ENCODE results near the gene KCNJ9. TPM values are rescaled to one million over a fixed set of nuclear protein-coding genes. Genes with fewer than 3 reads are reported as not detected.

Gene KCNJ9
- total RNA-seq, 1 experiment from 2014 or later = not detected

GRCh38 chr1:160133990-160134770 is 52.8 kb downstream of the KCNJ9 start:
- Mint-ChIP-seq H3K36me3 (ENCODE audit: insufficient read depth, unreplicated experiment) (no peaks in the 10 kb centered on the region), H3K27me3 (ENCODE audit: unreplicated experiment) (peaks cover 94% of the 10 kb centered on the region), H3K9me3 (ENCODE audit: low read depth, unreplicated experiment) (no peaks in the 10 kb centered on the region), H3K4me1 (ENCODE audit: low read depth, unreplicated experiment) (no peaks in the 10 kb centered on the region), H3K4me3 (ENCODE audit: low read depth, unreplicated experiment) (no peak overlapping the region), H3K27ac (ENCODE audit: unreplicated experiment) (no peak overlapping the region)
- BruUV-seq (replicated peaks) = no TSS peak
- TF ChIP-seq, protein P1, sequence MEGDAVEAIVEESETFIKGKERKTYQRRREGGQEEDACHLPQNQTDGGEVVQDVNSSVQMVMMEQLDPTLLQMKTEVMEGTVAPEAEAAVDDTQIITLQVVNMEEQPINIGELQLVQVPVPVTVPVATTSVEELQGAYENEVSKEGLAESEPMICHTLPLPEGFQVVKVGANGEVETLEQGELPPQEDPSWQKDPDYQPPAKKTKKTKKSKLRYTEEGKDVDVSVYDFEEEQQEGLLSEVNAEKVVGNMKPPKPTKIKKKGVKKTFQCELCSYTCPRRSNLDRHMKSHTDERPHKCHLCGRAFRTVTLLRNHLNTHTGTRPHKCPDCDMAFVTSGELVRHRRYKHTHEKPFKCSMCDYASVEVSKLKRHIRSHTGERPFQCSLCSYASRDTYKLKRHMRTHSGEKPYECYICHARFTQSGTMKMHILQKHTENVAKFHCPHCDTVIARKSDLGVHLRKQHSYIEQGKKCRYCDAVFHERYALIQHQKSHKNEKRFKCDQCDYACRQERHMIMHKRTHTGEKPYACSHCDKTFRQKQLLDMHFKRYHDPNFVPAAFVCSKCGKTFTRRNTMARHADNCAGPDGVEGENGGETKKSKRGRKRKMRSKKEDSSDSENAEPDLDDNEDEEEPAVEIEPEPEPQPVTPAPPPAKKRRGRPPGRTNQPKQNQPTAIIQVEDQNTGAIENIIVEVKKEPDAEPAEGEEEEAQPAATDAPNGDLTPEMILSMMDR (IDR thresholded peaks at IDR 0.05; ENCODE audit: unreplicated experiment) = no peak
- intact Hi-C loops (cut with micrococcal nuclease; ENCODE audit: unreplicated experiment) = no loop called here
- DNase-seq = no peak
- CTCF ChIA-PET = no interaction called here

DNA sequence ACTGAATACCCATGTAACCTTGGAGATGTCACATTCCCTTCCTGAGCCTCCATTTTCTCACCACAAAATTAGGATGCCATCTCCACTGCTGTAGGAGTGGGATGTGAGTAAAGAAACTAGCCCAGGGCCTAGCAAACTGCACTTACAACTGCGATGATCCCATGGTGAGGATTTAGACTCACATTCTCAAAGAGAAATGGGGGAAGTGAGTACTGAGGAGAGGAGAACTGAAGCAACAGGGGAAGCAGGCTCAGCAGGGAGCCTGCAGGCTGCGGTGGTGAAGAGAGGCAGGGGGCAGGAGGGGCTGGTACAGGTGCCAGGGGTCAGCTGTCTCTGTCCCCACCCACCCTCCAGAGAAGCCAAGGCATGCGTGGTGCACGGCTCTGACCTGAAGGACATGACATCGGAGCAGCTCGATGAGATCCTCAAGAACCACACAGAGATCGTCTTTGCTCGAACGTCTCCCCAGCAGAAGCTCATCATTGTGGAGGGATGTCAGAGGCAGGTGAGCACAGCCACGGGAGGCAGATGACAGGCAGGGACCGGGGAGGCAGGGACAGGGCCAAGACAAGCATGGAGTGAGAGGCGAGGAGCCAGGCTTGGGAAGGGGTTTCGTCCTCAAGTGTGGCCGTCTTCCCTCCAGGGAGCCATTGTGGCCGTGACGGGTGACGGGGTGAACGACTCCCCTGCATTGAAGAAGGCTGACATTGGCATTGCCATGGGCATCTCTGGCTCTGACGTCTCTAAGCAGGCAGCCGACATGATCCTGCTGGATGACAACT is 53.6 kb downstream of the KCNJ9 start:
- no TSS peak for BruUV-seq (replicated peaks)
- DNase-seq = no peak
- no peak overlapping the region for H3K27ac Mint-ChIP-seq (ENCODE audit: unreplicated experiment)
- TF ChIP-seq, protein P1 (IDR thresholded peaks at IDR 0.05; ENCODE audit: unreplicated experiment) = no peak
- no peaks in the 10 kb centered on the region for H3K4me1 Mint-ChIP-seq (ENCODE audit: low read depth, unreplicated experiment)
- H3K9me3 Mint-ChIP-seq (ENCODE audit: low read depth, unreplicated experiment) = no peaks in the 10 kb centered on the region
- H3K36me3 Mint-ChIP-seq (ENCODE audit: insufficient read depth, unreplicated experiment) = no peaks in the 10 kb centered on the region
- no peak overlapping the region for H3K4me3 Mint-ChIP-seq (ENCODE audit: low read depth, unreplicated experiment)
- intact Hi-C loops (cut with micrococcal nuclease; ENCODE audit: unreplicated experiment) = no loop called here
- peaks cover 94% of the 10 kb centered on the region for H3K27me3 Mint-ChIP-seq (ENCODE audit: unreplicated experiment)
- CTCF ChIA-PET = no interaction called here

GRCh38 chr1:160136121-160136925 is 55.0 kb downstream of the KCNJ9 start:
- CTCF ChIA-PET = no interaction called here

GRCh38 chr1:160136926-160137200 is 55.5 kb downstream of the KCNJ9 start:
- CTCF ChIA-PET = no interaction called here
- TF ChIP-seq, protein P1 (IDR thresholded peaks at IDR 0.05; ENCODE audit: unreplicated experiment) = no peak
- DNase-seq = no peak
- H3K36me3 Mint-ChIP-seq (ENCODE audit: insufficient read depth, unreplicated experiment) = no peaks in the 10 kb centered on the region
- H3K4me3 Mint-ChIP-seq (ENCODE audit: low read depth, unreplicated experiment) = no peak overlapping the region
- peaks cover 94% of the 10 kb centered on the region for H3K27me3 Mint-ChIP-seq (ENCODE audit: unreplicated experiment)
- BruUV-seq (replicated peaks) = no TSS peak
- intact Hi-C loops (cut with micrococcal nuclease; ENCODE audit: unreplicated experiment) = no loop called here
- no peaks in the 10 kb centered on the region for H3K4me1 Mint-ChIP-seq (ENCODE audit: low read depth, unreplicated experiment)
- H3K27ac Mint-ChIP-seq (ENCODE audit: unreplicated experiment) = no peak overlapping the region
- H3K9me3 Mint-ChIP-seq (ENCODE audit: low read depth, unreplicated experiment) = no peaks in the 10 kb centered on the region

More at GRCh38 chr1:160136121-160136925, 55.0 kb downstream of the KCNJ9 start:
- H3K9me3 Mint-ChIP-seq (ENCODE audit: low read depth, unreplicated experiment) = no peaks in the 10 kb centered on the region
- TF ChIP-seq, protein P1 (IDR thresholded peaks at IDR 0.05; ENCODE audit: unreplicated experiment) = no peak
- H3K36me3 Mint-ChIP-seq (ENCODE audit: insufficient read depth, unreplicated experiment) = no peaks in the 10 kb centered on the region
- no TSS peak for BruUV-seq (replicated peaks)
- H3K27ac Mint-ChIP-seq (ENCODE audit: unreplicated experiment) = no peak overlapping the region
- peaks cover 94% of the 10 kb centered on the region for H3K27me3 Mint-ChIP-seq (ENCODE audit: unreplicated experiment)
- no peak for DNase-seq
- intact Hi-C loops (cut with micrococcal nuclease; ENCODE audit: unreplicated experiment) = no loop called here
- H3K4me1 Mint-ChIP-seq (ENCODE audit: low read depth, unreplicated experiment) = no peaks in the 10 kb centered on the region
- no peak overlapping the region for H3K4me3 Mint-ChIP-seq (ENCODE audit: low read depth, unreplicated experiment)

All from Calu3 (cell line).